ENCODE data around the gene B3GALT5. TPM values are rescaled to one million over a fixed set of nuclear protein-coding genes. Genes with fewer than 3 reads are reported as not detected.
A peak's percentile ranks its signal among the peaks of the same experiment; 100 is the strongest.

B3GALT5 gene
- polyA plus RNA-seq, 2 of the 4 experiments (the other 2 are of a cell fraction), result 0.39 to 0.52 TPM

DNA sequence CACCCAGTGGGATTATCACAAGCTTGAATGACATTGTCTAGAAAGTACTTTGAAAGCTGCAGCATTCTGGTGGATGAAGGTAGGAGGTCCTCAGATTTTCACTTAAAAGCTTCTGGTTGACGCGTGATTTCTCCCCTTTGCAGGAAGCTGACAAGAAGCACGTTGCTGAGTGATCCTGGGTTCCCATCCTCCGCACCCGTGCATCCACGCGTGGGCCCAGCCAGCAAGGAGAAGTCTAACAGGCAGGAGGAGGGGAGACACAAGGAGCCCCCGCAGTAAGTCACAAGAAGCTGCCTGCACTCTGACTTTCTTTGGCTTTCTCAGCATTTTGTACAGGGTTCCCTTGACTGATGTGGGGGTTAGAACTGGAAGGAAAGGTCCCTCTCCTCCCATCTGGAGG lies 7.8 kb upstream of the B3GALT5 start:
- Histone ChIP-seq H3K27ac (no peak overlapping the region), H3K4me2 (no peak overlapping the region), H3K4me3 (no peak overlapping the region), H3K4me1 (no peaks in the 10 kb centered on the region), H3K9me3 (no peaks in the 10 kb centered on the region)
- DNase-seq (ENCODE audit: low read depth in 1 of 2, low spot score in 1 of 2), result no peak
- ChIA-PET CTCF (no interaction called here), POLR2A (no interaction called here)
- no peak for FAIRE-seq
- ATAC-seq, result no peak
- TF ChIP-seq CHD4 (IDR thresholded peaks at IDR 0.05; ENCODE audit: borderline replicate concordance), result no peak
- TF ChIP-seq KDM1A (IDR thresholded peaks at IDR 0.05; ENCODE audit: low read depth), result no peak
- TF ChIP-seq, protein P1, sequence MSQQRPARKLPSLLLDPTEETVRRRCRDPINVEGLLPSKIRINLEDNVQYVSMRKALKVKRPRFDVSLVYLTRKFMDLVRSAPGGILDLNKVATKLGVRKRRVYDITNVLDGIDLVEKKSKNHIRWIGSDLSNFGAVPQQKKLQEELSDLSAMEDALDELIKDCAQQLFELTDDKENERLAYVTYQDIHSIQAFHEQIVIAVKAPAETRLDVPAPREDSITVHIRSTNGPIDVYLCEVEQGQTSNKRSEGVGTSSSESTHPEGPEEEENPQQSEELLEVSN (IDR thresholded peaks at IDR 0.05; ENCODE audit: borderline replicate concordance, low read depth), result no peak
- TF ChIP-seq SMC3 (IDR thresholded peaks at IDR 0.05), result no peak
- TF ChIP-seq EHMT2 (IDR thresholded peaks at IDR 0.05; ENCODE audit: low read depth), result no peak
- no peak for TF ChIP-seq GATA3 (IDR thresholded peaks at IDR 0.05; ENCODE audit: borderline replicate concordance)
- 86% methylated on average over 5 of the region's 8 CpGs for WGBS (ENCODE audit: missing lambda C conversion rate)

DNA sequence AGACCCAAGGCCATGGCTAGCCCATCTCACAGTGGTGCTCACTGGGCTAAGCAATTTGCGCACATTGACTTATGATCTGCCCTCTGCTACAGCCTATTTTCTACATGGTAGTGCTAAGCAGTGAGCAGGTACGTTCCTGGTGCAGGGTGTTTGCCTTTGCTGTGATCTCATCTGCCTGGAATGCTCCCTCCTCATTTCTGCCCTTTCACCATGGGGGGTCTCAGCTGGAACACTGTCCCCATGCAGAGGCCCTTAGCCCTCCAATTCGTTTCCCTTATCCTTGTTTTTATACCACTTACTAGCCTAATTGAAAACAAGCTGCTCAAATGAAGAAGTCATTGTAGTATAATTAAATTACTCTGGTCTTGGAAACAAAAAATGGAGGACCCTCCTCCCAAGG lies 2.0 kb upstream of the B3GALT5 start:
- H3K4me3 ChIP-seq, result no peak overlapping the region
- peak overlapping the region; percentile 42; the same call in 2 of the 3 replicates for H3K4me2 ChIP-seq
- ChIA-PET POLR2A (no interaction called here), CTCF (no interaction called here)
- H3K9me3 ChIP-seq, result no peaks in the 10 kb centered on the region
- WGBS (ENCODE audit: missing lambda C conversion rate), result 33% methylated on average over 3 of the region's 3 CpGs
- FAIRE-seq (no peak), DNase-seq (ENCODE audit: low read depth in 1 of 2, low spot score in 1 of 2) (peak in 1 of 2 experiments; percentile 2), ATAC-seq (no peak)
- H3K27ac ChIP-seq, result peak overlapping the region in 1 of 2 experiments; percentile 60; a peak in 4 of 6 replicates
- TF ChIP-seq RAD21 (conservative IDR thresholded peaks at IDR 0.05 in 1 of 2, IDR thresholded peaks at IDR 0.05 in 1 of 2), result no peak
- no peak for TF ChIP-seq CHD2 (IDR thresholded peaks at IDR 0.05; ENCODE audit: low read length, partially characterized antibody)
- TF ChIP-seq CHD4 (IDR thresholded peaks at IDR 0.05; ENCODE audit: borderline replicate concordance), result no peak
- no peak for TF ChIP-seq ZFP36 (IDR thresholded peaks at IDR 0.05; ENCODE audit: borderline replicate concordance, partially characterized antibody)
- no peak for TF ChIP-seq POLR2A (IDR thresholded peaks at IDR 0.05; ENCODE audit: low read length)
- TF ChIP-seq KDM5A (IDR thresholded peaks at IDR 0.05), result no peak
- no peak for TF ChIP-seq RNF2 (IDR thresholded peaks at IDR 0.05; ENCODE audit: borderline replicate concordance, low read depth)
- TF ChIP-seq BHLHE40 (IDR thresholded peaks at IDR 0.05; ENCODE audit: low read depth, low read length), result no peak
- H3K4me1 ChIP-seq, result peaks cover 10% of the 10 kb centered on the region; the same call in 2 of the 3 replicates

DNA sequence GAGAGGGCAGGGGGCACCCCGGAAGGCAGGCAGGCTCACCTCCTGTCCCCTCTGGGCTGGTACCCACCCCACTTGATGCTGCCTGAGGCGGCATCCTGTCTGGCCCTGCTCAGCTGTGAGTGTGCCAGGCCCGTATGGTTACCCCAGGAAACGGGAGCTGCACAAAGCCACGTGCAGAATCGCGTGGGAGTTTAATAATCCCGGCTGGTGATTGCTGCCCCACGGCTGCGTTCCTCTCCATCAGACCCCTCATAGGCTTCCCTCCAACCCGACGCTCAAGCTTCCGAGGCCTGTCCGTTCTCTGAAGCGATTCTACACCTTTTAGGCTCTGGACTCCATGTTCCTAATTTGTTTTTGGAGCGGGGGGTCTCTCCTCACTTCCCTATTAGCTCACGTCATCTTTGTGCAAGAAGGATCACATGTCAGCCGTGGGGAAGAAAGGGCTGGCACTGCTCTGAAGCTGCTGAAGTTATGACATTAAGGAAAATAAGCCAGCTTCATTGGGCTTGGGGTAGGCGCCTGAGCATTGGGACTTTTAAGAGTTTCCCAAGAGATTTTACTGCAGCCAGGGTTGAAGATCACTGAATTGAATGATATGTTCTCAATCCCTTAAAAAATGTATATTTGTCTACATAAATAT lies 1.1 kb upstream of the B3GALT5 start:
- TF ChIP-seq, protein P1 (IDR thresholded peaks at IDR 0.05; ENCODE audit: borderline replicate concordance, low read depth), result no peak
- TF ChIP-seq FOSL2 (IDR thresholded peaks at IDR 0.05), result no peak
- no peak for TF ChIP-seq FOSL2 (CRISPR knock-in tag; IDR thresholded peaks at IDR 0.05)
- TF ChIP-seq CHD2 (IDR thresholded peaks at IDR 0.05; ENCODE audit: low read length, partially characterized antibody), result no peak
- no peak for TF ChIP-seq ZFP36 (IDR thresholded peaks at IDR 0.05; ENCODE audit: borderline replicate concordance, partially characterized antibody)
- no peak for TF ChIP-seq ESRRA (IDR thresholded peaks at IDR 0.05; ENCODE audit: borderline replicate concordance, low read length)
- TF ChIP-seq ZSCAN20 (CRISPR knock-in tag; IDR thresholded peaks at IDR 0.05), result no peak
- TF ChIP-seq, protein P2, sequence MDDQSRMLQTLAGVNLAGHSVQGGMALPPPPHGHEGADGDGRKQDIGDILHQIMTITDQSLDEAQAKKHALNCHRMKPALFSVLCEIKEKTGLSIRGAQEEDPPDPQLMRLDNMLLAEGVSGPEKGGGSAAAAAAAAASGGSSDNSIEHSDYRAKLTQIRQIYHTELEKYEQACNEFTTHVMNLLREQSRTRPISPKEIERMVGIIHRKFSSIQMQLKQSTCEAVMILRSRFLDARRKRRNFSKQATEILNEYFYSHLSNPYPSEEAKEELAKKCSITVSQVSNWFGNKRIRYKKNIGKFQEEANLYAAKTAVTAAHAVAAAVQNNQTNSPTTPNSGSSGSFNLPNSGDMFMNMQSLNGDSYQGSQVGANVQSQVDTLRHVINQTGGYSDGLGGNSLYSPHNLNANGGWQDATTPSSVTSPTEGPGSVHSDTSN (IDR thresholded peaks at IDR 0.05), result no peak
- TF ChIP-seq MYC (IDR thresholded peaks at IDR 0.05; ENCODE audit: borderline replicate concordance, low read length), result no peak
- no peak for TF ChIP-seq KDM1A (IDR thresholded peaks at IDR 0.05; ENCODE audit: low read depth)
- TF ChIP-seq, protein P3, sequence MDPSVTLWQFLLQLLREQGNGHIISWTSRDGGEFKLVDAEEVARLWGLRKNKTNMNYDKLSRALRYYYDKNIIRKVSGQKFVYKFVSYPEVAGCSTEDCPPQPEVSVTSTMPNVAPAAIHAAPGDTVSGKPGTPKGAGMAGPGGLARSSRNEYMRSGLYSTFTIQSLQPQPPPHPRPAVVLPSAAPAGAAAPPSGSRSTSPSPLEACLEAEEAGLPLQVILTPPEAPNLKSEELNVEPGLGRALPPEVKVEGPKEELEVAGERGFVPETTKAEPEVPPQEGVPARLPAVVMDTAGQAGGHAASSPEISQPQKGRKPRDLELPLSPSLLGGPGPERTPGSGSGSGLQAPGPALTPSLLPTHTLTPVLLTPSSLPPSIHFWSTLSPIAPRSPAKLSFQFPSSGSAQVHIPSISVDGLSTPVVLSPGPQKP (IDR thresholded peaks at IDR 0.05; ENCODE audit: low read depth, low read length), result no peak
- TF ChIP-seq KDM5A (IDR thresholded peaks at IDR 0.05), result no peak
- Histone ChIP-seq H3K4me2 (no peak overlapping the region), H3K9me3 (no peaks in the 10 kb centered on the region), H3K27ac (peak overlapping the region in 1 of 2 experiments; percentile 60; a peak in 2 of 6 replicates), H3K4me3 (no peak overlapping the region), H3K4me1 (peaks cover 10% of the 10 kb centered on the region; the same call in 2 of the 3 replicates)
- DNase-seq (ENCODE audit: low read depth in 1 of 2, low spot score in 1 of 2) (no peak), FAIRE-seq (no peak), ATAC-seq (no peak)
- ChIA-PET CTCF (interaction anchor here (0.8 kb wide), 1 partner anchor 16 kb away, joined by 3 read pairs; no protein-coding TSS in a partner anchor), POLR2A (no interaction called here)
- 88% methylated on average over 18 of the region's 19 CpGs for WGBS (ENCODE audit: missing lambda C conversion rate)
